Stimulated activated CD8-positive, alpha-beta memory T cell treated with anti-CD3 and anti-CD28 coated beads, Interleukin-4, amount 100 ng/mL, for 48 hours (primary cell): ENCODE data around the gene GDPD5.
A peak's percentile ranks its signal among the peaks of the same experiment; 100 is the strongest.
"Not testable (repeated sequence)": the region's sequence is repeated elsewhere in the genome, so short reads cannot be mapped to it uniquely, and the experiment has no call there.

Experiments
- DNase-seq: peaks from one replicate; pipeline ENCODE4 v3.0.0-alpha.2; 2020

GDPD5 gene

DNA sequence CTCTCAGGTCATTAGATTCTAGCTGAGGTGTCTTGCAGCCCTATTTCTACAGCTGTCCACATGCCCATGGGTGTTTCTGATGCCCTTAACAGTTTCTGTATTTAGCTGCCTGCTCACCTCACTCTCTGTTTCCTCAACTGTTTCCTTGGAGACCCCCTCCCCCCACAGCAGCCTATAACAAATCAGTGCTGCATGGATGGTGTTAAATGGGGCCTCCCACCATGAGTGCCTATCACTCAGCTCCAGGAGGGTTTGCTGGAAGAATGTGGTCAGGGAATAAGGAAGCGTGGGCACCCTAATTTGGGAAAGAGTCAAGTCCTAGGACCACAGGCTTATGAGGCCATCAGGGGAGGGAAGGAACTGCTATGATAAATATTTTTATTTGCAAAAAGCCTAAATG lies 101.3 kb downstream of the GDPD5 start:
- no peak for DNase-seq

DNA sequence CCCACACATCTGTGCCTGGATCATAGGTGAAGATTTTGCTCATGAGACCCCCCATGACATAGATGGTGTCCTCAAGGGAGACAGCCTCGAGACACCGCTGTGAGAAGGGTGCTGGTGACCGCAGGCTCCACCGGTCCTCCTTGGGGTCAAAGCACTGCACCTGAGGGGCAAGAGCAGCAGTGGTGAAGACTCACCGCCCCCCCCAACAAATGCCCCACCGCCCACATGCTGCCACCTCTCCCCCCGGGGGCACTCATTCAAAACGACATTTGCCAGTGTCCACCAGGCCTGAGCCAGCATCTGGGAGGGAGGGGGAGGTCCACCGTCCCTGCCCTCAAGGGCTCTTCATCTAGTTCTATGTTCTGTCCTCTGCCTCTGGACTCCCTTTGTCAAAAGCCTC lies 102.0 kb downstream of the GDPD5 start:
- no peak for DNase-seq

DNA sequence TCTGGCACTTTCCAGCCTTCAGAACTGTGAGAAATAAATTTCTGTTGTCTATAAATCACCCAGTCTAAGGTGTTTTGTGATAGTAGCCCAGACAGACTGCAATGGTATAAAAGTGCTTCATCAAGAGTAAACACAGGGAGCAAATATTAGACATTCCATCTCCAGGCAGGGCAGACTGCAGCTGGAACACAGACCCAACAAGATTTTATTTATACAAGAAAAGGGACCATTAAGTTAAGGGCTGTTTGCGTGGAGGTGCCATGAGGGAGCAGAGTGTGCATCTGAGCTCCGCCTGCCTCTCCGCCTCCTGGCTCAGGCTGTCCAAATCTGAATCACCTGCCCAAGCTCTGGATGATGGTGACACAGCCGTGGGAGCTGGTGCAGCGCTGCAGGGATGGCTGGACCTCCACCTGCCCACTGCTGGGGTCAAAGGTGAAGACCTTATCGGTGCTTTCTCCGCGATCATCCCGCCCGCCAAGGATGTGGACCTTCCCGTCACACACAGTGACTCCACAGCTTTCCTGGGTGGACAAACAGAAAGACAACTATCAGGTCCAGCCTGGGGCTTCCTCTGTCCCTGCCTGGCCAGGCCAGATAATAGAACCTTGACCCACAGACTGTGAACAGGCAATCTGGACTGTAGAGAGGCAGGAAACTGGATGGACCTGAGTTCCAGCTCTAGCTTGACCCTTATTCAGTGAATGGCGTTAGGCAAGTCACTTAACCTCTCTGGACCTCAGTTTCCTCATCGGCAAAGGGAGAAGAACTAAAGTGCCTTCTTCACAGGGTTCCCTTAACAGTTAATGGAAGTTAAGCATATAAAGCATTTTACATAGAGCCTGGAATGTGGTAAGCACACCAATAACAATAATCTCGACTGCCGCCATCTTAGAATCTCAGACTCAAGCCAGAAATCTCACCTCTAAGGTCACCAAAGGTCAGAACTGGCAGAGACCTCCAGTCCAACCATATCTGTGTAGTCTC lies 103.2 kb downstream of the GDPD5 start:
- DNase-seq = no peak

DNA sequence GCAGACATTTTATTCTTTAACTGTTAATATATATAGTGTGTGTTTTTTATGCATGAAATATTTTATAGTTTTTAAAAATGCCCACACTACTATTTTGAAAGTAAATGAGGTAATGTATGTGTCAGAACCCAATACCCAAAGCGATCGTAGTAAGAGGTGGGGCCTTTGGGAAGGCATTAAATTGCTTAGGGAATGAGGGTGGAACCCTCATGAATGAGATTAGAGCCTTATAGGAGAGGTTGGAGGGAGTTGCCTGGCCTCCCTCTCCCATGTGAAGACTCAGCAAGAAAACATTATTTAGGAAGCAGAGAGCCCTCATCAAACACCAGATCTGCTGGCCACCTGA lies 103.9 kb downstream of the GDPD5 start:
- DNase-seq = no peak

DNA sequence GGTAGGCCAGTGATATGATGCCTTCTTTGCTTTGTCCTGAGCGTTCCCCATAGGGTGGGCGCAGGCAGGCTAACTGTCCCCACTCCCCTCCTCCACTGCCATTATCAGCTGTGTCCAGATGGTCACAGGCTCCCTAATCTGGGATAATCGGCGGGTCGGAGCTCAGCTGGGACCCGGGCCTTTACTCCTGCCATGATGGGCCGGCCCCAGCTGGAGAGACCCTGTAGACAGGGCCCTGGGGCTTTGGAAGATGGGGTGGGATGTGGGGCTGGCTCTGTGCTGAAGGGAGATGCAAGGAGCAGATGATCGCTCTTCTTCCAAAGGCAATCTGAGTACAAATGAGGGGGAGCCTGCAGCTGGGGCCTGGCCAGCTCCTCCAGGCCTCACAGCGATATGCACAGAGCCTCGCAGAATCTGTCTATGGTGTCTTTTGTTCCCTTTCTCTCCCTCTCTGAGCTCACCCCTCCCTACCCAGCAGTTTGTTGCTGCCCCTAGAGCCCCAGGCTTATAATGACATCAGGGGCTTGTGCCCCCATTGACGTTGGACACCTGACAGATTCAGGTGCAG lies 104.6 kb downstream of the GDPD5 start:
- no peak for DNase-seq

DNA sequence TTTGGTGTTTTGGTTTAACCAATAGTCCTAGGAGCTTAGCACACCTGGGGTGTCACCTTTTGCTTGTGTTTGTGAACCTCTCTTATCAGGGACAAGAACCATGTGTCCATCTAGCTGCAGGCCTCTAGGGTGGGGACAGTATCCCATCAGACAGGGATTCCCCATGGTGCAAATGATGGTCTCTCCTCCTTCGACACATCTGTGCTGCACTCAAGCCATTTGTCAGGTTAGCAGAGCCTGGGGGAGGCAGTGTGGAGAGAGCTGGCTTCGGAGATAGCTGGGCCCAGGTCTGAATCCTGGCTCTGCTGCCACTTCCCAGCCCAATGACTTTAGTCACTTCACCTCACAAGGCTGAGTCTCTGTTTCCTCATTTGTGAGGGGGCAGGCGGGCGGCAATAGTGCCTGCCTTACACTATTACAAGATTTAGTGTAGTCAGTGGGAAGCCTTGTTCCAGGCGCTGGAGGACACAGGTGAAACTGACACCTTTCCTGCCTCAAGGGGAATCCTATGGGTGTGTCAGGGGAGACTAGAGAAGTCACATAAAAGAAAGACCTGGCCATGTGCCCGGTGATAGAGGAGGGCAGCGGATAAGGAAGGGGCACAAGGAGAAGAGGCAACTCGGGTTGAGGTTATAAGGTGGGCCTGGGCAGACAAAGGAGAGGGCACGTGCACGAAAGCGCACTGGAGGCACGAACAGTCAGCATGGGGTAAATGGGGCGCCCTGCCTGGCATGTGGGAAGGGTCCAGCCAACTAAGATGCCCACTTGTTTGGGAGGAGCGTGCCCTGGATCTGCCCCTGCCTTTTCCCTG lies 105.3 kb downstream of the GDPD5 start:
- no peak for DNase-seq

DNA sequence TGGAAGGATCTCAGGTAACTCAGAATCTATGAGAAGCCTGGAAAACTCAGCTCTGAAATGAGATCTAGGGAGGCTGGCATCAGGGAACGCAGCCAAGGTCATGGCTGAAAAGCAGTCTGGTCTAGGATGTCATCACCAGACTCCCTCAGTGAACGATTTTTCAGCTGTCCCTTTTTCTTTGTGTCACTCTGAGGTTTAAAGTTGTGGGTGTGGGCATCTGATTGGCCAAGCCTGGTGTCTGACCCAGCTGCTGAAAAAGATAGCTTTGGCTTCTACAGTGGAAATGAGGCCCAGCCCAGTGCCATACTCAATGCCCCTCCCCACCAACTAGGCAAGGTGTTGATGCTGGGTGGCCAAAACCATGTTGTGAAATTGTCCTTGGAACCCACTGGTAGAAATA lies 111.9 kb downstream of the GDPD5 start:
- no peak for DNase-seq

DNA sequence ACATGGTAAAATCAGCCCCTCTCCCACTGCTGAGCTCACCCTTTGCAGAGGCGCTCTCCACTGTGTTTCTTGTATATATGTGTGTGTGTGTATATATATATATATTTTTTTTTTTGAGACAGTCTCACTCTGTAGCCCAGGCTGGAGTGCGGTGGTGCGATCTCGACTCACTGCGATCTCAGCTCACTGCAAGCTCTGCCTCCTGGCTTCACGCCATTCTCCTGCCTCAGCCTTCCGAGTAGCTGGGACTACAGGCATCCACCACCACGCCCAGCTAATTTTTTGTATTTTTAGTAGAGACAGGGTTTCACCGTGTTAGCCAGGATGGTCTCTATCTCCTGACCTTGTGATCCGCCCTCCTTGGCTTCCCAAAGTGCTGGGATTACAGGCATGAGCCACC lies 112.6 kb downstream of the GDPD5 start:
- not testable (repeated sequence) for DNase-seq

DNA sequence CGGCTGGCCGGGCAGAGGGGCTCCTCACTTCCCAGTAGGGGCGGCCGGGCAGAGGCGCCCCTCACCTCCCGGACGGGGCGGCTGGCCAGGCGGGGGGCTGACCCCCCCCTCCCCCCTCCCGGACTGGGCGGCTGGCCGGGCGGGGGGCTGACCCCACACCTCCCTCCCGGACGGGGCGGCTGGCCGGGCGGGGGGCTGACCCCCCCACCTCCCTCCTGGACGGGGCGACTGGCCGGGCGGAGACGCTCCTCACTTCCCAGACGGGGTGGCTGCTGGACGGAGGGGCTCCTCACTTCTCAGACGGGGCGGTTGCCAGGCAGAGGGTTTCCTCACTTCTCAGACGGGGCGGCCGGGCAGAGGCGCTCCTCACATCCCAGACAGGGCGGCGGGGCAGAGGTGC lies 115.8 kb downstream of the GDPD5 start:
- not testable (repeated sequence) for DNase-seq

DNA sequence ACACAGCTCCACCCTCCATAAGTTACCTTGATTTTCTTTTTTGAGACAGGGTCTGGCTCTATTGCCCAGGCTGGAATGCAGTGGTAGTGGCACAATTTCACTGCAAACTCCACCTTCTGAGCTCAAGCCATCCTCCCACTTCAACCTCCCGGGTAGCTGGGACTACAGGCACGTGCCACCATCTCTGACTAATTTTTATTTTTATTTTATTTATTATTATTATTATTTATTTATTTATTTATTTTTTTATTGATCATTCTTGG lies 116.9 kb downstream of the GDPD5 start:
- no peak for DNase-seq

DNA sequence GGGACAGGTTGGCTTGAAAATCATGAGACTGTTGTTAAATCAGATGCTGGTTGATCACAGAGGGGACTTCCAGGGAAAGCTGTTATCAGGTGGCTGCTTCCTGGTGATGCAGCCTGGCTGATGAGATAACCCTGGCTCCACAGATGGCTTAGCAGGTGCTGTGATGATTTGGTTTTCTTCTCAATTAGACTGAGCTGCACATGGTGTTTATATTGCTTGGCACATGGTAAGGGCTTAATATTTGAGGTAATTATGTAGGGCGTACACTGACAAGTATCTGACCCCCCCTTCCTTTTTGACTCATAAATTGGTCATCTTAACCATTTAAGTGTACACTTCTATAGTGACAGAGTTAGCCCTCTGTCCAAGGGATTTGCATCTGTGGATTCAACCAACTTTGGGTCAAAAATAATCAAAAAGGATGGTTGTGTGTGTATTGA lies 119.4 kb downstream of the GDPD5 start:
- DNase-seq = no peak

DNA sequence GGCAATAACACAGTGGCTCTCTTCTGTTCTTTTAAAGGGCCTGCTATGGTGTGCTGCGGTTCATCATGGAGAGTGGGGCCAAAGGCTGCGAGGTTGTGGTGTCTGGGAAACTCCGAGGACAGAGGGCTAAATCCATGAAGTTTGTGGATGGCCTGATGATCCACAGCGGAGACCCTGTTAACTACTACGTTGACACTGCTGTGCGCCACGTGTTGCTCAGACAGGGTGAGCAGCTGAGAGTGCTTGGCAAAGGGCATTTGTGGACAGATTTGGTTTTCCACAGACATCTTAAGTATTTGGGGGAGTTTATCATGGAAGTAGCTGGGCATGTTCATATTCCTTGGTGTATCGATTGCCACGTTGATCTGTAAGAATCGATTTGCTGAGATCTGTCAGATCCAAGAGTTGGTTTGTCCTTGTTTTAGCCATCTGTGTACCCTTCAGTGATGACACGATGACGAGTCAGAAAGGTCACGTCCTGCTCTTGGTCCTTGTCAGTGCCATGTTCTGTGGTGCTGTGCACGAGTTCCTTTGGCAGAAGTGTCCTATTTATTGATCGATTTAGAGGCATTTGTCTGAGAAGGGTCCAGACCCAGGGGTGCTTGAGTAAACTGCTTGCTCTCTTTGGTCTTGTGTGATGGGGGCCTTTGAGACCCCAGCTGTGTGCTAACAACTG lies 121.6 kb downstream of the GDPD5 start:
- DNase-seq = no peak

DNA sequence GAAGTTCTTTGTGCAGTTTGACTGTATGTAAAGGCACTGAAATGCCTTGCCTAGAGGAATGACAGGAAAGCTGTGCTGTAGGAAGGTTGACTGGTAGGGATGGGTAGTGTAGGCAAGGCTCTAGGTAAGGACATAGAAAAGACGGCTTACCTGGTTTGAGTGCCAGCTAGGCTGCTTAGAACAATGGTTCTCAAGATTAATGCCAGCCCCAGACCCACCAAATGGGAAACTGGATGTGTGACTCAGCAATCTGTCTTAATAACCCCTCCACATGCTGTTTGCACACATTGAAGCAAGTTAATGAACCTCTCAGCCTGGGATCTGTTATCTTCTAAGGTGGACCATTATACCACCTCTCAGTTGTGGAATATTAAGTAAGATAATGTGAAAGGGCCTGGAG lies 122.7 kb downstream of the GDPD5 start:
- no peak for DNase-seq

DNA sequence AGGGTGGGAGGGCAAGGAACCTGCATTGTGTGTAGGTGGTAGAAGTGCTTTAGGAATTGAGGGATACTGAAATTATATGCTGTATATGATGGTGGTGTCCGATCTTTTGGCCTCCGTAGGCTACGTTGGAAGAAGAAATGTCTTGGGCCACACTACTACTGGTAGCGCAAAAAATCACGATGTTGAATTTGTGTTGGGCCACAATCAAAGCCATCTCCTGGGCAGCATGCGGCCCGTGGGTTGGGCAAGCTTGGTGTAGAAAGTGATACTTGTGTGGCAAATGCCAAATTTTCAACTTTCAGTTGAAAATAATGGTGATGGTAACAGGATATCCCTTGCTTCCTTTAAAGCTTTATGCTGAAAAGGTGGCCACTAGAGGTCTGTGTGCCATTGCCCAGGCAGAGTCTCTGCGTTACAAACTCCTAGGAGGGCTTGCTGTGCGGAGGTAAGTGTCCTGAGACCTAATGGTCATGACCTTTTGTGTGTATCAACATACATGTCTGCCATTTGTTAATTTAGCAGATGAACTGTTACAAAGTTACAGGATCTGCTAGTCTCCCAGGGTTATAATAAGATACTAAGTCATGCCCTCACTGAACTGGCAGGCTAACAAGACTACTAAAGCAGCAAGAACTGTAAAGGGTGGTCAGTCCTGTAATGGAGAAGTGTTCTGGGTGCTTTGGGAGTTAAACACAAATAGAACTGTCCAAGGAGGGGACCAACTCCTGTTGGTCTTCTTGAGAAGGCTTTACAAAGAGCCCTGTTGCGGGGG lies 123.6 kb downstream of the GDPD5 start:
- DNase-seq = no peak

DNA sequence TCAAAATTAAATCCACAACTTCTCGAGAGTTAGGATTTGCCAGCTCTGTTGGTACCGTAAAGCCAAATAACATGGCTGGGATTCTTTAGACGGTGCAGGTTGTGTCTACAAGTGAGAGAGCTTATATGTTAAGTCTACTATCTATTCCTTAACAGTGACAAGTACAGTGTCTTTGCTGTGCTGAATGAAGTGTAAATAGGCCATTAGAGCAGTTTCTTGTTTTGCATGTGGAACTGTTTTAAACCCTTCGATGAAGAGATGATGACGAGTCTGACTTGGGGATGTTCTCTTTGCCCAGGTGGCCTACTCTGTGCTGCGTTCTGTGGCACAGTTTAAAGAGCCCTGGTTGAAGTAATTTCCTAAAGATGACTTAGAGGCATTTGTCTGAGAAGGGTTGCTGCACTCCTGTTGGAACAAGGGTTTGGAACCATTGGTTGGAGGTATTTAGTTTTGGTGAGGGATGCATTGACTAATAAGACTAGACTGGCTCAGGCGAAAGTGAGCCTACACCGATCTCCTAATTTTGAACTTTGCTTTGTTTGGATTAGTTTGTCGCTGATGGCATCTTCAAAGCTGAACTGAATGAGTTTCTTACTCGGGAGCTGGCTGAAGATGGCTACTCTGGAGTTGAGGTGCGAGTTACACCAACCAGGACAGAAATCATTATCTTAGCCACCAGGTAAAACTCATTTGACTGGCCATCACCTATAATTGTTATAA lies 125.4 kb downstream of the GDPD5 start:
- no peak for DNase-seq

DNA sequence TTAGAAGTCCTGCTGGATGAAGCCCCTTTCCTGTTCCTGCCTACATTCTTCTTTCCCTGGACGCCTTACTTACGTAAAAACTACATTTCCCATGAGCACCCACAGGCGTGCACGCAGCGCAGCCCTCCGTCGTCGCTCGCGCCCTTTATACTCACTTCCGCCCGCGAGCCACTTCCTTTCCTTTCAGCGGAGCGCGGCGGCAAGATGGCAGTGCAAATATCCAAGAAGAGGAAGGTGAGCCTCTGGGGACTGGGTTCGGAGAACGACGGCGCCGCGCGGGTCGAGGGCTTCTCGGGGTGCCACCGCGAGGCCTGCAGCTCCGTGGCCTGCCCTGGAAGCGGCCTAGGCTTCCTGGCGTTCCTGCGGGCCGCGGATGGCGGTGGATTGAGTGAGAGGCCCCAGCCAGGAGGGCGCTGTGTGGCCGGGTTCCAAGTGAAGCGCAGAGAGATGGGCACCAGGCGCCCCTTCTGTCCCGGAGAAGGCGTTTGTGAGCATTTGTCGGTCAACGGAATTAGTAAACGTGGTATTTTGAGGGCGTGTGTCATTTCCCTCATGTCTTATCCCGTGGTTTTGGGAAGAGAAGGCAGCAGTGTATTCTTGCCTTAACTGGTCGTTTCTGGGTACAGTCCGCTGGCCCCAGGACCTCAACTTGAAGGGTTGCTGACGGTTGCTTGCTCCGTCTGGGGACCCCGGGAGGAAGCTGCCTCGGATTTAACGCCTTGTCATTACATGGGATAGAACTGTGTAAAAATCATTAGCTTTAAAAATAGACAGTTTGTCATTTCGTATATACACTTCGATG lies 126.2 kb downstream of the GDPD5 start, which contains the start of gene RPS3:
Gene RPS3 (plus strand): TSS at position 175 of the 802 bp plus-strand sequence. CDS start 30 bp downstream, at position 205.
- peak; percentile 90 for DNase-seq

DNA sequence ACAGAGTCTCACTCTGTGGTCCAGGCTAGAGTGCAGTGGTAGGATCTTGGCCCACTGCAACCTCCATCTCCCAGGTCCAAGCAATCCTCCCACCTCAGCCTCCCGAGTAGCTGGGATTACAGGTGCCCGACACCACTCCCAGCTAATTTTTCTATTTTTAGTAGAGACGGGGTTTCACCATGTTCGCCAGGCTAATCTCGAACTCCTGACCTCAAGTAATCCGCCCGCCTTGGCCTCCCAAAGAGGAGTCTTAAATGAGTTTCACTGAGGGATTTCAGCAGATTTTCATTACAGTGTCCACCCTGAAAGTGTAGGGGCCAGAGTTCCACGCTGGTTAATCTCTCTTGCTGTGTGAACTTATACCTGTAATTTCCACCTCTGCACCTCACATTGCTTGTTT lies 126.8 kb downstream of the GDPD5 start:
- no peak for DNase-seq

DNA sequence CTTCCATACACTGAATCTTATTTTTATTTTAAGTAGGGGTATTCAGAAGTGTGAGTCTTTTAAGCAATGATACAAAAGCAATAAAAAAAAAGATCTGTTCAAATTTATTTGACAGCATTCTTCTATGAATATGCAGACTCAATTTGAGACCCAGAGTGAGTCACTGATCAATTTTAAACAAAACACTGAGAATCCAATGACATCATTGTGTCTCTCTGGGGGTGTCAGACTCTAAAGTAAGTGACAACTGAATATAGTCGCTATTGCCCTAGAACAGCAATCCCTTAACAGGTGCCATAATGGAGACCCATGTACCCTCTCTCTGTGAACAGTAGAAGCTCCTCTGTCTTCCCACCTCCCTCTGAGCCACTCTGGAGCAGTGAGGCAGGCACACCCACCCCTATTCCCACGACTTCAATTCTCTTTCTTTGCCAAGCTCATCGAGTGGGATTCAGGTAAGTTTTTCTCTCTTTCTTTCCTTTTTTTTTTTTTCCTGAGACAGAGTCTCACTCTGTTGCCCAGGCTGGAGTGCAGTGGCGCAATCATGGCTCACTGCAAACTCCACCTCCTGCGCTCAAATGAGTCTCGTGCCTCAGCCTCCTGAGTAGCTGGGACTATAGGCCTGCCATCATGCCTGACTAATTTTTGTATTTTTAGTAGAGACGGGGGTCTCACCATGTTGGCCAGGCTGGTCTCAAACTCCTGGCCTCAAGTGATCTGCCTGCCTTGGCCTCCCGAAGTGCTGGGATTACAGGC lies 131.5 kb downstream of the GDPD5 start:
- DNase-seq = no peak

DNA sequence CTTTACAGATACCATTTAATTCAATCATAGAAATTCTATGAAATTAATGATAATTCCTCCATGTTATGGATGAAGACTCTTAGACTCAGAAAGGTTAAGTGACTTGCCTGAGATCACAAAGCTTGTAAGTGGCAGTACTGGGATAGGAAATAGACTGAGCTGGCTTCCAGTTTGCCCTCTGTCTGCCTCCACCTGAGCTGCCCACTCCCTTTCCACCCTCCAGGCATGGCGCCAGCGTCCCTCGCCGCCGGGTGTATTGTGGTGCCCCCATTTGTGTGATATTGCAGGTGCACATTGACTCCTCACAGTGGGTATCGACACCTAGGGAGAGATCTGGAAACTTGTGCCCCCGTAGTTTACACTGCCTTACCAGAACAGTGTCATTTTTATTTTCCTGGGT lies 135.8 kb downstream of the GDPD5 start:
- DNase-seq = no peak

DNA sequence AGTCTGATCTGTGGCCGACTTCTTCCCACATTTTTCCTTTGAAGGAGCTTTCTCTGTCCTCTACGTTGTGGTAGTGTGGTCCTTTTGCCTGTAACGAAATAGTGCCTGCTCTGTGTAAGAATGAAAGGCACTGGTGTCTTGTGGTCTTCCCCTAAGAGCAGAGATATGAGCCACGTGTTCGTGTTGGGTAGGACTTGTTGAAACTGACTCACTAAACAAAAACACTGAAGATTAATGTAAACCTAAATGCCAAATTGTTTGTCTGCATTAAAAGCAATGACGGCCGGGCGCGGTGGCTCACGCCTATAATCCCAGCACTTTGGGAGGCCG lies 136.5 kb downstream of the GDPD5 start:
- no peak for DNase-seq
